ENCODE measurements around the gene MORF4L1.
"Not testable (repeated sequence)": the region's sequence is repeated elsewhere in the genome, so short reads cannot be mapped to it uniquely, and the experiment has no call there.

Gene MORF4L1

GRCh38 chr15:78872155-78872971 is at the start of gene MORF4L1:
Gene MORF4L1, plus strand, starts transcription at chr15:78872890. Its CDS starts 128 bp downstream, at chr15:78873018.
- peak; percentile 94 for DNase-seq (ENCODE audit: low read depth)

- DNase-seq (ENCODE audit: low read depth), result no peak
Measured at GRCh38 chr15:78828920-78829319, 43.8 kb upstream of the MORF4L1 start.

- DNase-seq (ENCODE audit: low read depth), result no peak
Measured at GRCh38 chr15:78830514-78831228, 42.0 kb upstream of the MORF4L1 start.

DNA sequence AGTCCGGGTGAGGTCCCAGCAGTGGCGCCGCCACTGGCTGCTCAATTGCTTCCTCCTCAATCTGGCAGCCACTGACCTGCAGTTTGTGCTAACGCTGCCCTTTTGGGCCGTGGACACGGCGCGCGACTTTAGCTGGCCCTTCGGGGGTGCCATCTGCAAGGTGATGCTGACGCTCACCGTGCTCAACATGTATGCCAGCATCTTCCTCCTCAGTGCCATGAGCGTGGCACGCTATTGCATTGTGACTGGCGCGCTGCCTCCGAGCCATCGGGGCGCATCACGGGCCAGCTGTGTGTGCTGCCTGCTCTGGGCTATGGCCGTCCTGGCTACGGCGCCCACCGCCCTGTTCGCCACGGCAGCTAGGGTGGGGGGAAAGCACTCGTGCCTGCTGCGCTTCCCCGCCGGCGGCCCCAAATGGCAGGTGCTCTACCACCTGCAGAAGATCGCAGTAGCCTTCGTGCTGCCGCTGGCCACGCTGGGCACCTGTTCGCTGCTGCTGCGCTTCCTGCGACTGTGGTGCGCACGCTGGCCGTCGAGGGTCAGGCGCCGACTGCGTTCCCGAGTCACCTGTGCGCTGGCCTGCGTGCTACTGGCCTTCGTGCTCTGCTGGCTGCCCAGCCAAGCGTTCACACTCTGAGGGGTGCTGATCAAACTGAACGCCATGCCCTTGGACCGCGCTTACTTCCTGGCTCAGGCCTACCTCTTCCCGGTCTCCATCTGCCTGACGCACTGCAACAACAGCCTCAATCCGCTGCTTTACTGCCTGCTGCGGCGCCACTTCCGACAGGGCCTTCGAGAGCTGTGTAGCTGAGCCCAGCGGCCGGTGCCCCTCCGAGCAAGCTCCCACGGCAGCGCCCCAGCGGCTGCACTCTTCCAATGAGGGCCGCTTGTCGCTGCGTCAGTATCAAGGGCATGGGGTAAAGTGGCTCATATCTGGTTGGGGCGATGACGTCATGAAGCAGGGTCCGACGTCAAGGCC is 41.2 kb upstream of the MORF4L1 start:
- DNase-seq (ENCODE audit: low read depth), result no peak

DNA sequence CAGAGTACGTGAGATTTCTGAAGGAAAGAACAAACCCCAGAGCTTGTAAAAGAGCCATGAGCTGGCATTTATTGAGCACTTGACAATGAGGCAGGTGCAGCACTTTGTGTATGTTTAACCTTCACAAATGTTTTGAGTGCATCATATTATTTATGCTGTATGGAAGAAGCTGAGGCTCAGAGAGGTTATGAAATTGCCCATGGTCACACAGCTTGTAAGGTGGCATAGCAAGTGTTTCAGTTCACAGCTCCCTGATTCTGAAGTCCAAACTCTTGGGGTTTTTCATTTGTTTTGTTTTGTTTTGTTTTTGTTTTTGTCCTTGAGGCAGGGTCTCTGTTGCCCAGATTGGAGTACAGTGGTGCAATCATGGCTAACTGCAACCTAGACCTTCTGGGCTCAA is 36.4 kb upstream of the MORF4L1 start:
- no peak for DNase-seq (ENCODE audit: low read depth)

DNA sequence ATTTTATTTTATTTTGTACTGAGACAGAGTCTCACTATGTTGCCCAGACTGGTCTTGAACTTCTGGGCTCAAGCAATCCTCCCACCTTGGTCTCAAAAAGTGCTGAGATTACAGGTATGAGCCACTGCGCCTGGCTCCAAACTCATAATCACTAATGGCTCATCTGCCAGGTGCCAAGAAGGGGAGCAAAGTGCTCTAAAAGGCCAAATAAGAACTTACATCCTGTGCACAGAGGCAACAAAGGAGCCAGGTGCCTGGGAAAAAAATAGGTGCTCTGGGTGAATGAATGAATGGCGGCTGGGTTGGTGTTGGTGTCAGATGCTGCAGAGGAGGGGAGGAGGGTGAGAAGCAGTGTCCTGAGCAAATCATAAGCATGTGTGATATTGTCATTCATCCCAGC is 35.6 kb upstream of the MORF4L1 start:
- DNase-seq (ENCODE audit: low read depth), result no peak

DNA sequence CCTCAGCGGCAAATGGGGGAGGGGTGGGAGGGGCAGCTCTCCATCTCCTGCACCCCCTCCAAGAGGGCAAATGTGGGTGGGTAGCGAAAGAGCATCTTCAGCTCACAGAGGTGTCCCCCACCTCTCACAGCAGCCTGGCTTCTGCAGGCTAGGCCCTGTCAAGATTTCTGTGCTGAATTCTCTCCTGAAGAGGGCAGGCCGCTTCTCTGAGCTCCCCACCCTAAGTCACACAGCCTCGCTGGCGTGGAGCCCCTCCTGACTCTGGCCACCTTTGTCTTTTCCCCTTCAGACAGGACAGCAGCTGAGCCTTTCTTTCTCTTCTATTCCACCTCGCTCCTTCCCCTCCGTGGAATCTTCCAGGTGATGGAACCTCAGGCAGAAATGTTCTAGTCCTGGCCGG is 35.1 kb upstream of the MORF4L1 start:
- no peak for DNase-seq (ENCODE audit: low read depth)

- no peak for DNase-seq (ENCODE audit: low read depth)
Measured at GRCh38 chr15:78838489-78838888, 34.2 kb upstream of the MORF4L1 start.

DNA sequence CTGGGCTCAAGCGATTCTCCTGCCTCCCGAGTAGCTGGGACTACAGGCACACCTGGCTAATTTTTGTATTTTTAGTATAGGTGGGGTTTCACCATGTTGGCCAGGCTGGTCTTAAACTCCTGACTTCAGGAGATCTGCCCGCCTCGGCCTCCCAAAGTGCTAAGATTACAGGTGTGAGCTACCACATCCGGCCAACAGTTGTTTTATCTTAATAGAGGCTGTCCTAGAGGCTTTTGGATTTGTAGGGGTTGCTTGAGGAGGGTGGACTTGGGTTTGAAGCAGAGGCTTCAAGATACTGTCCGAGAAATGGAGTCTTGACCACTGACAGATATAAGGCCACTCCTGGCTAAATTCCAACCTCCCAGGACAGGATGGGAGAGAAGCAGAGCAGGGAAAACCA is 33.5 kb upstream of the MORF4L1 start:
- not testable (repeated sequence) for DNase-seq (ENCODE audit: low read depth)

- no peak for DNase-seq (ENCODE audit: low read depth)
Measured at GRCh38 chr15:78840661-78841375, 31.9 kb upstream of the MORF4L1 start.

DNA sequence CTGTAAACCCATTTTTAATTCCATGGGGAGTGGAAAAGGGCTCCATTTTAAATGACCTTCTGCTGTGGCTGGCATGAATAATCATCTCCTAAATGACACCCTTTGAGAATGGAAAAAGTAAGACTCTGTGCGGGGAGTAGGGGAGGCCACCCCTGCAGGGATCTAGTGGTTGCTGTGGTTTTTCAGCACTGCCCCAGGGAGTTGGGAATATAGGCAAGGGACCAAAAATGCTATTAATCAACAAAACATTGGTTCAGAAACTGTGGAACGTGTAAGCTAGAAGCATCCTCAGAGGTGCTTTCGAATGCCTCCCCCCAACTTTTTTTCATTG is 31.3 kb upstream of the MORF4L1 start:
- no peak for DNase-seq (ENCODE audit: low read depth)

GRCh38 chr15:78841891-78842290 is 30.8 kb upstream of the MORF4L1 start:
- DNase-seq (ENCODE audit: low read depth), result no peak

- DNase-seq (ENCODE audit: low read depth), result no peak
Measured at GRCh38 chr15:78842519-78842918, 30.2 kb upstream of the MORF4L1 start.

GRCh38 chr15:78846906-78847305 is 25.8 kb upstream of the MORF4L1 start:
- DNase-seq (ENCODE audit: low read depth), result not testable (repeated sequence)

DNA sequence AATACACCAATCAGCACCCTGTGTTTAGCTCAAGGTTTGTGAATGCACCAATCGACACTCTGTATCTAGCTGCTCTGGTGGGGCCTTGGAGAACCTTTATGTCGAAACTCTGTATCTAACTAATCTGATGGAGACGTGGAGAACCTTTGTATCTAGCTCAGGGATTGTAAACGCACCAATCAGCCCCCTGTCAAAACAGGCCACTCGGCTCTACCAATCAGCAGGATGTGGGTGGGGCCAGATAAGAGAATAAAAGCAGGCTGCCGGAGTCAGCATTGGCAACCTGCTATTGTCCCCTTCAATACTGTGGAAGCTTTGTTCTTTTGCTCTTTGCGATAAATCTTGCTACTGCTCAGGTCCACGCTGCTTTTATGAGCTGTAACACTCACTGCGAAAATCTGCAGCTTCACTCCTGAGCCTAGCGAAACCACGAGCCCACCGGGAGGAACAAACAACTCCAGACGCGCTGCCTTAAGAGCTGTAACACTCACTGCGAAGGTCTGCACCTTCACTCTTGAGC is 25.2 kb upstream of the MORF4L1 start:
- not testable (repeated sequence) for DNase-seq (ENCODE audit: low read depth)

DNA sequence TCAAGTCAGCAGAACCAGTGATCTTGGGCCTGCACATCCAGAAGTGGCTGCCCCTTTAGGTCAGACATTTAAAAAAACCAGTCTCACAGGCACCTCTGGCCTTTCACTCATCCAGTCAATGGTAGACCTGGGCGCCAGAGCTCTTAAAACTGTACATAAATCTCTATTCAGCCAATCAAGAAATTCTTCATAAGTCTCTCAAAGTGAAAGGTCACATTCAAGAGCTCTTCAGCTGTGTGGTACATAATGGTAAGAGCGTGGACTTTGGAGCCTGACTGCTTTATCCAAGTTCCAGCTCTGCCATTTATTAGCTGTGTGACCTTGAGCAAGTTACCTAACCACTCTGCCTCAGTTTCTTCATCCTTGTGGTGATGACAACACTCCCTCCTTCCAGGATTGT is 22.3 kb upstream of the MORF4L1 start:
- DNase-seq (ENCODE audit: low read depth), result no peak

DNA sequence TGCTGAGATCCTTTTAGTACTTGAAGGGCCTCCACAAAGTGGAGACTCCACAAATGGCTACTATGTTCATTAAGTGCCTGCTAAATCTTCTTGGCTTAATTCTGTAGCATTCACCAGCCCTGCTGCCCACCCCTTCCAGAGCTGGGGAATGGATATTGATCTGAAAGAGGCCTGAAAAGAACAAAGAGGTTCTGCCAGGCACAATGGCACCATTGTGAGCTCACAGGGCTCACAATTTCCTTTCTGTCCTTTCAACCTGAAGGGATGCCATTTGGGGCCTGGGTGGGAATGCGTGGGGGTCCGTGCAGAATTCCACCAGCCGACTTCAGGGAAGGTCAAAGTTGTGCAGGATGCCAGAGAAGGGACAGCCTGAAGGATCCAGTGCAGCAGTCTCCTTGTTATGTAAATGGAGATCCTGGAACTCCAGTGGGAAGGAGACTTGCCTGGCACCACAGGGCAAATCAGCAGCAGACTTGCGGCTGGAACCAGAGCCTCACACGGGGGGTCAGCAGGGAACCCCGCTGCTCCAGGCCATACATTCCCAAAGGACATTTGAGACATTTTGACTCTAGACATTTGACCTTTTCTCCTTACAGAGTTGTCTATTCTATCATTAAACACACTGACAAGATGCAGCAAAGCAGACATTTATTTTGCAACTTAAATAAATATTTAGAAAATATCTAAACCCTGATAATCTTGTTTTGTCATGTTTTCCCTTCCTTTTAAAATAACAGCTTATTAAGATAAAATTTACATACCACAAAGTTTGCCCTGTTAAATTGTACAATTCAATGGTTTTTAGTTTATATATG is 21.5 kb upstream of the MORF4L1 start:
- DNase-seq (ENCODE audit: low read depth), result no peak

- no peak for DNase-seq (ENCODE audit: low read depth)
Measured at GRCh38 chr15:78853500-78853899, 19.2 kb upstream of the MORF4L1 start.

DNA sequence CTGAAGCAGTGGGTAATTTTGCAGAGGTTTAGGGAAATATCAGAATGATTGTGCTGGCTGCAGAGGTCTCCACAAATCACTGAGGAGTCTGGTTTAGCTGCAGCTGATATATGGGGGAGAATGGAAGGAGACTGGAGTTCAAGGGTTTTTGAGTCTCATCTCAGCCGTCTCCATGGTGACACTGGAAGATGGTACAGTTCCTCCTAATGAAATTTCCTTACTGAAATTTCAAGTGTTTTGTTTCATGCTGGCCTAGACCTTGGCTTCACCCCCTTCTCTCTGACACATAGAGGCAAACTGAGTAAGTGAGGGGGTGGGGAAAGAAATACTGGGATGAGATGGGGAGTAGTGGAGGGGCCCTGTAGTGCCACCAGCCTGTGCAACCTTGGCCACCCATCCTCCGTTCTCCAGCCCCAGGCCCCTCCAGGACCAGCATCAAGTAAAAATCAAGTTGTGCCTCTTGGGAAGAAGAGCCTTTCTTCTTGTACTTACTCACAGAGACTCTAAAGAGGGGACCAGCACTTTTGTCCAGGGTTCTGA is 17.8 kb upstream of the MORF4L1 start:
- DNase-seq (ENCODE audit: low read depth), result no peak

DNA sequence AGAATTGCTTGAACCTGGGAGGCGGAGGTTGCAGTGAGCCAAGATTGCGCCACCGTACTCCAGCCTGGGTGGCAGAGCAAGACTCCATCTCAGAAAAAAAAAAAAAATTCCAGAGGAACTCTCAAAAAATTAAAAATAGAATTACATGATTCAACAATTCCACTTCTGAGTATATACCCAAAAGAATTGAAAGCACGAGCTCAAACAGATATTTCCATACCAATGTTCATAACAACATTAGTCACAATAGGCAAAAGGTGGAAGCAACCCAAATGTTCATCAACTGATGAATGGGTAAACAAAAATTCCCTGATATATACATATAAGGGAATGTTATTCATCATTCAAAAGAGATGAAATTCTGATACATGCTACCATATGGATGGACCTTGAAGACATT is 16.9 kb upstream of the MORF4L1 start:
- DNase-seq (ENCODE audit: low read depth), result no peak

Data from T-helper 22 cell (primary cell).